DOHH2 (cell line): ENCODE results near the gene SHROOM1.

Experiments used
- H3F3A ChIP-seq: fragments of 200-600 bp; sonication (generic), shearing (Covaris generic); 2 replicates; pipeline ENCODE4 v1.6.0; 2016; ENCODE audit warnings: antibody characterized with exemption, mild to moderate bottlenecking; ENCODE audit not compliant: control insufficient read depth, insufficient read depth
- H3K27ac ChIP-seq: fragments of 200-600 bp; sonication (generic); 2 replicates; pipeline ENCODE4 v1.5.1; 2014; ENCODE audit warnings: low read depth, mild to moderate bottlenecking, low read length, moderate library complexity
- H3K27me3 ChIP-seq: fragments of 200-600 bp; sonication (generic); 2 replicates; pipeline ENCODE4 v1.6.1; 2014; ENCODE audit warnings: mild to moderate bottlenecking, low read length, mixed read lengths; ENCODE audit not compliant: control insufficient read depth
- H3K36me3 ChIP-seq: fragments of 200-600 bp; sonication (generic); 2 replicates; pipeline ENCODE4 v1.6.1; 2014; ENCODE audit warnings: mild to moderate bottlenecking, low read length, moderate library complexity, mixed read lengths; ENCODE audit not compliant: control insufficient read depth
- H3K4me1 ChIP-seq: fragments of 200-600 bp; sonication (generic); 2 replicates; pipeline ENCODE4 v1.6.1; 2014; ENCODE audit warnings: mild to moderate bottlenecking, low read length, mixed read lengths; ENCODE audit not compliant: control insufficient read depth
- H3K4me2 ChIP-seq: fragments of 200-600 bp; sonication (generic); 2 replicates; pipeline ENCODE4 v1.6.0; 2014; ENCODE audit warnings: mild to moderate bottlenecking, low read length, moderate library complexity
- H3K4me3 ChIP-seq: fragments of 200-600 bp; sonication (generic); 2 replicates; pipeline ENCODE4 v1.5.1; 2014; ENCODE audit warnings: mild to moderate bottlenecking, low read length, mixed read lengths
- H3K79me2 ChIP-seq: fragments of 200-600 bp; sonication (generic); 2 replicates; pipeline ENCODE4 v1.6.1; 2014; ENCODE audit warnings: mild to moderate bottlenecking, low read length, mixed read lengths; ENCODE audit not compliant: control insufficient read depth
- H3K9me2 ChIP-seq: fragments of 200-600 bp; sonication (generic); replicated peaks from 2 replicates; pipeline ENCODE4 v1.6.1; 2014; ENCODE audit warnings: mild to moderate bottlenecking, low read length, mixed read lengths; ENCODE audit not compliant: control insufficient read depth
- H3K9me3 ChIP-seq: fragments of 200-600 bp; sonication (generic); 2 replicates; pipeline ENCODE4 v1.6.1; 2014; ENCODE audit warnings: antibody characterized with exemption, low read length, mixed read lengths; ENCODE audit not compliant: control insufficient read depth, insufficient read depth
- H4K20me1 ChIP-seq: fragments of 200-600 bp; sonication (generic); 2 replicates; pipeline ENCODE4 v1.6.0; 2014; ENCODE audit warnings: low read depth, mild to moderate bottlenecking, antibody characterized with exemption, low read length, moderate library complexity; ENCODE audit not compliant: control insufficient read depth, insufficient read depth
- CTCF ChIP-seq: fragments of 200-600 bp; sonication (generic); IDR thresholded peaks from one replicate; pipeline ENCODE4 v1.5.1; 2014; ENCODE audit warnings: antibody characterized with exemption, mild to moderate bottlenecking, low read depth, low read length; ENCODE audit not compliant: poor library complexity, severe bottlenecking
- EZH2phosphoT487 ChIP-seq: fragments of 200-600 bp; sonication (generic); IDR thresholded peaks from 2 replicates; pipeline ENCODE4 v1.6.1; 2017; ENCODE audit warnings: borderline replicate concordance, mild to moderate bottlenecking, antibody characterized with exemption, low read length, moderate library complexity, mixed read lengths

The SHROOM1 gene

GRCh38 chr5:132777209-132778069 lies 53.0 kb downstream of the SHROOM1 start, which contains the start of gene SEPTIN8:
SEPTIN8 (minus strand) TSS chr5:132777239; CDS start chr5:132777137, 102 bp downstream.
- Histone ChIP-seq H3F3A (peaks cover 8% of the 10 kb centered on the region; the same call in 1 of the 2 replicates), H3K4me2 (peak within 1 kb of the TSS; percentile 58), H4K20me1 (no peaks in the 10 kb centered on the region), H3K4me1 (no peaks in the 10 kb centered on the region), H3K79me2 (no peaks in the 10 kb centered on the region), H3K27ac (no peak within 1 kb of the TSS), H3K27me3 (peaks cover 63% of the 10 kb centered on the region), H3K9me2 (no peaks in the 10 kb centered on the region), H3K9me3 (no peaks in the 10 kb centered on the region), H3K36me3 (no peaks in the 10 kb centered on the region), H3K4me3 (peak within 1 kb of the TSS; percentile 69)
- TF ChIP-seq CTCF (no peak), EZH2phosphoT487 (0 out of 2 replicates have a peak, but pooled peaks have one; percentile 27)

- H4K20me1 ChIP-seq = no peaks in the 10 kb centered on the region
Measured at GRCh38 chr5:132776938-132777208, 53.6 kb downstream of the SHROOM1 start.

GRCh38 chr5:132776131-132776937 lies 54.1 kb downstream of the SHROOM1 start:
- Histone ChIP-seq H4K20me1 (no peaks in the 10 kb centered on the region), H3K9me3 (no peaks in the 10 kb centered on the region), H3K4me3 (peak overlapping the region; percentile 69), H3K79me2 (no peaks in the 10 kb centered on the region), H3K27ac (no peak overlapping the region), H3F3A (peaks cover 8% of the 10 kb centered on the region; the same call in 1 of the 2 replicates), H3K9me2 (no peaks in the 10 kb centered on the region), H3K27me3 (peaks cover 52% of the 10 kb centered on the region), H3K36me3 (no peaks in the 10 kb centered on the region), H3K4me1 (no peaks in the 10 kb centered on the region), H3K4me2 (peak overlapping the region; percentile 58)
- TF ChIP-seq EZH2phosphoT487 (peak; percentile 64; the same call in 1 of the 2 replicates), CTCF (no peak)

More at GRCh38 chr5:132776938-132777208, 53.6 kb downstream of the SHROOM1 start:
- H3K9me3 ChIP-seq = no peaks in the 10 kb centered on the region
- peak overlapping the region; percentile 58 for H3K4me2 ChIP-seq
- no peaks in the 10 kb centered on the region for H3K4me1 ChIP-seq
- H3K27ac ChIP-seq = no peak overlapping the region
- no peaks in the 10 kb centered on the region for H3K36me3 ChIP-seq
- H3K79me2 ChIP-seq = no peaks in the 10 kb centered on the region
- peaks cover 58% of the 10 kb centered on the region for H3K27me3 ChIP-seq
- H3F3A ChIP-seq = peaks cover 8% of the 10 kb centered on the region; the same call in 1 of the 2 replicates
- H3K9me2 ChIP-seq = no peaks in the 10 kb centered on the region
- H3K4me3 ChIP-seq = peak overlapping the region; percentile 69
- TF ChIP-seq CTCF (no peak), EZH2phosphoT487 (no peak)
